SK-N-SH treated with all-trans-retinoic acid at 6 μM for 48 hours (cell line): ENCODE results near the gene DNAI4.

Experiments used
- ARNTL ChIP-seq: fragments of 450-650 bp; formaldehyde crosslinking; IDR thresholded peaks from 2 replicates; pipeline ENCODE4 v1.5.0; 2020; ENCODE audit warnings: low read depth, mild to moderate bottlenecking, moderate library complexity, borderline replicate concordance
- CSDC2 ChIP-seq: fragments of 250-450 bp; sonication (Bioruptor Pico); IDR thresholded peaks from 2 replicates; pipeline ENCODE4 v1.5.0; 2020; ENCODE audit warnings: mild to moderate bottlenecking, moderate library complexity
- ESRRG ChIP-seq: fragments of 250-450 bp; sonication (Bioruptor Pico); IDR thresholded peaks from 2 replicates; pipeline ENCODE4 v1.6.1; 2021; ENCODE audit warnings: mild to moderate bottlenecking
- GLIS3 ChIP-seq: fragments of 250-450 bp; sonication (Bioruptor Pico); IDR thresholded peaks from 2 replicates; pipeline ENCODE4 v1.5.0; 2020; ENCODE audit warnings: mild to moderate bottlenecking, moderate library complexity
- PATZ1 ChIP-seq: fragments of 250-450 bp; sonication (Bioruptor Pico); IDR thresholded peaks from 2 replicates; pipeline ENCODE4 v1.8.0; 2020; ENCODE audit warnings: mild to moderate bottlenecking, moderate library complexity, borderline replicate concordance
- RARB ChIP-seq: fragments of 250-450 bp; sonication (Bioruptor Pico); IDR thresholded peaks from 2 replicates; pipeline ENCODE4 v1.8.0; 2021; ENCODE audit warnings: mild to moderate bottlenecking, moderate library complexity
- SNAI2 ChIP-seq: fragments of 250-450 bp; sonication (Bioruptor Pico); IDR thresholded peaks from 2 replicates; pipeline ENCODE4 v1.5.0; 2020; ENCODE audit warnings: mild to moderate bottlenecking, moderate library complexity
- TCF4 ChIP-seq: fragments of 250-450 bp; sonication (Bioruptor Pico); IDR thresholded peaks from 2 replicates; pipeline ENCODE4 v1.8.0; 2021; ENCODE audit warnings: mild to moderate bottlenecking, moderate library complexity, borderline replicate concordance
- ZFP3 ChIP-seq: fragments of 250-450 bp; sonication (Bioruptor Pico); IDR thresholded peaks from 2 replicates; pipeline ENCODE4 v1.5.0; 2020; ENCODE audit warnings: mild to moderate bottlenecking, moderate library complexity
- ZNF565 ChIP-seq: fragments of 450-650 bp; formaldehyde crosslinking; conservative IDR thresholded peaks from 2 replicates; pipeline ENCODE4 v1.5.0; 2020; ENCODE audit warnings: low read depth, mild to moderate bottlenecking, moderate library complexity
- ZNF70 ChIP-seq: fragments of 450-650 bp; formaldehyde crosslinking; IDR thresholded peaks from 2 replicates; pipeline ENCODE4 v1.5.0; 2020; ENCODE audit warnings: mild to moderate bottlenecking, moderate library complexity
- TF ChIP-seq, protein P1 (sequence below): fragments of 250-450 bp; sonication (Bioruptor Pico); IDR thresholded peaks from 2 replicates; pipeline ENCODE4 v1.5.0; 2020; ENCODE audit warnings: mild to moderate bottlenecking, moderate library complexity

DNA sequence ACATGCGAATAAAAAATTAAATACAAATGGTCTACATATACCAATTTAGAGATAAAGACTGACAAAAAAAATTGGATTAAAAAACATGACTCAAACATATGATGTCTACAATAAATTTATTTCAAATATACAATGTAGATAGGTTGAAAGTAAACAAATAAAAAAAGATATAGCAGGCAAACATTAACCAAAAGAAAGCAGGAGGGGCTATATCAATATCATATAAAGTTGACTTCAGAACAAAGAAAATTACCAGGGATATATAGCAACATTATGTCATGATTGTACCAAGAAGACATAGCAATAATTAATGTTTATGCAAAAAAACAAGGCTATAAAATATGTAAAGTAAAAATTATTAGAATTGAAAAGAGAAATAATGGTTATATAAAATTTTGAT is 73.7 kb downstream of the DNAI4 start:
- no peak for TF ChIP-seq ZNF70 (CRISPR knock-in tag)
- TF ChIP-seq PATZ1 (CRISPR knock-in tag), result no peak
- no peak for TF ChIP-seq TCF4 (CRISPR knock-in tag)
- no peak for TF ChIP-seq ZFP3 (CRISPR knock-in tag)
- TF ChIP-seq, protein P1, sequence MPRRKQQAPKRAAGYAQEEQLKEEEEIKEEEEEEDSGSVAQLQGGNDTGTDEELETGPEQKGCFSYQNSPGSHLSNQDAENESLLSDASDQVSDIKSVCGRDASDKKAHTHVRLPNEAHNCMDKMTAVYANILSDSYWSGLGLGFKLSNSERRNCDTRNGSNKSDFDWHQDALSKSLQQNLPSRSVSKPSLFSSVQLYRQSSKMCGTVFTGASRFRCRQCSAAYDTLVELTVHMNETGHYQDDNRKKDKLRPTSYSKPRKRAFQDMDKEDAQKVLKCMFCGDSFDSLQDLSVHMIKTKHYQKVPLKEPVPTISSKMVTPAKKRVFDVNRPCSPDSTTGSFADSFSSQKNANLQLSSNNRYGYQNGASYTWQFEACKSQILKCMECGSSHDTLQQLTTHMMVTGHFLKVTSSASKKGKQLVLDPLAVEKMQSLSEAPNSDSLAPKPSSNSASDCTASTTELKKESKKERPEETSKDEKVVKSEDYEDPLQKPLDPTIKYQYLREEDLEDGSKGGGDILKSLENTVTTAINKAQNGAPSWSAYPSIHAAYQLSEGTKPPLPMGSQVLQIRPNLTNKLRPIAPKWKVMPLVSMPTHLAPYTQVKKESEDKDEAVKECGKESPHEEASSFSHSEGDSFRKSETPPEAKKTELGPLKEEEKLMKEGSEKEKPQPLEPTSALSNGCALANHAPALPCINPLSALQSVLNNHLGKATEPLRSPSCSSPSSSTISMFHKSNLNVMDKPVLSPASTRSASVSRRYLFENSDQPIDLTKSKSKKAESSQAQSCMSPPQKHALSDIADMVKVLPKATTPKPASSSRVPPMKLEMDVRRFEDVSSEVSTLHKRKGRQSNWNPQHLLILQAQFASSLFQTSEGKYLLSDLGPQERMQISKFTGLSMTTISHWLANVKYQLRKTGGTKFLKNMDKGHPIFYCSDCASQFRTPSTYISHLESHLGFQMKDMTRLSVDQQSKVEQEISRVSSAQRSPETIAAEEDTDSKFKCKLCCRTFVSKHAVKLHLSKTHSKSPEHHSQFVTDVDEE, result no peak
- no peak for TF ChIP-seq ZNF565 (CRISPR knock-in tag)
- TF ChIP-seq ARNTL, result no peak
- no peak for TF ChIP-seq CSDC2 (CRISPR knock-in tag)
- TF ChIP-seq SNAI2, result no peak
- TF ChIP-seq GLIS3 (CRISPR knock-in tag), result no peak
- TF ChIP-seq ESRRG (CRISPR knock-in tag), result no peak
- TF ChIP-seq RARB (CRISPR knock-in tag), result no peak
